CD4-positive, alpha-beta T cell treated with Interleukin-4 for 4 hours (primary cell): ENCODE data around the gene GANC.
"Not testable (repeated sequence)": the region's sequence is repeated elsewhere in the genome, so short reads cannot be mapped to it uniquely, and the experiment has no call there.

Experiments used
- DNase-seq: peaks from one replicate; pipeline ENCODE4 v3.0.0-alpha.2; 2020

GANC gene

DNA sequence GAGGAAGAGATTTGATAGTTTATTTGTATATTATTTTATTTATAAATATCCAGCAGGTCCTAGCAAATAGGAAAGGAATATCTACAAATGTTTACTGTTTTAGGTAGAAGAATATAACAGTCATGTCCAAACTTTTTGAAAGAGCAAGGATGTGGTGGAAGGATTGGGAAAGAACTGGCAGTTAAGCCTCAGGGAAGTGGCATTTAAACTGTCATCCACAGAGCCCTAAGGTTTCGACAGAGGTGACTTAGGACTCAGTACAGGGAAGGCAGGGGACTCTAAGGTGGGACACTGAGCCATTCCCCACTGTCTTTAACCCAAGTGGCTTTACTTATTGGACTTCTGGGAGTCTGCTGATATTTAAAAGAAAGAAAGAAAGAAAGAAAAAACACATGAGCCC lies 12.0 kb downstream of the GANC start:
- no peak for DNase-seq

DNA sequence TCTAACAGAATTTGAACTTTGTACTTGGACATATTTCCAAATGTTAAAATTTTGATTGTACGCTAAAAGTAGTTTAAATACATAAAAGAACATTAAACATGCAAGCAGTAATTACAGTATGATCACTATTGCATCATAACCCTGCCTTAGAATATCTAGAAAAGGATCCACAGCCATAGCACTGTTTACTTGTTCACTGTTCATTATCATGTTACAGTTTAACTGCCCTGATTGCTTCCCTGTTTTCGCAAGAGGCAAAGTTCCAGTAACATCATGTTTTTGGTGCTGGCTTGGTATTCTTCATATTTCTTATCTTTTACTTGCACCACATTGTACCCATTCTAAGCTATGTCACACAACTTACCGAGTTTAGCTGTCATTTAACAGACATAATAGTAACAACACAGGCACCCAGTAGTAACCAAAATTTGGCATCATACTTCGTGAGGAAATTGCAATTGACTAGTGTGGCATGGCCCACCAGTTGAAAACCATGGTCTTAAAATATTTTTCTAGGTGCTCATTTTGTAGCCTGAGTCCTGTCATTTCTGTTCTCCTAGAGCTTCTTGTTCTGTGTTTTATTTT lies 13.5 kb downstream of the GANC start:
- no peak for DNase-seq

DNA sequence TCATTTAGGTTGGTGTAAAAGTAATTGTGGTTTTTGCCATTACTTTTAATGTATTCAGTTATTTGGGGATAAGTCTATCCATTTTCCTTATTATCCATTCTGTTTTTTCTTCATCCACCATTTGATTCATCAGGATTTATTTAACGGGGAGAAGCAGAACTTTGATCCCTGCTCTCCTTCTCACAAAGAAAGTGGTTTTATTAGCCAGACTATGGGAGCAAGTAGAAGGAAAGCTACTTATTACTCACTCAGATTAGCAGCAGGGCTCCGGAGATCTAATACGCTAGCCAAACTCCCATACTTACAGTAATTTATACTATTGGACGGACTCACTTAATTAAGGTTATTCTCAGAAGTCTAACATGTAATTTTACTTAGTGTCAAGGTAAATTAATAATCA lies 14.9 kb downstream of the GANC start:
- DNase-seq: no peak

DNA sequence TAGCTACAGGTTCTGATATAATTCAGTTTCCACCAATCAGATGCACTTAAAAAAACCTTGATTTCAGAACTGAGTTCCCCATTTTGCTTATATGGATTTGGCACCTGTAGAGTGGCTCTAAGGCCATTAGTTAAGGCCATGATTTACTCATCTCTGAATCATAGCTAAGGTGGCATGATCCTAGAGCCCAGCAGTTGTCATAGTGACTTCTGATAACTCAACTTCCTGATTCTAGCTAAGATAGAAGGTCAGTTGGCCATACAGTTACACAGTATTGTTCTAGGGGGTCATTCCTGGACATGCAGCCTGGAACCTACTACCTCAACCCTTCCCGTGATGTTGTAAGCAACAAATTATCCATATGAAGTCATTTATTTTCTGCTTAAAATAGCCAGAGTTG lies 16.2 kb downstream of the GANC start:
- DNase-seq: no peak

DNA sequence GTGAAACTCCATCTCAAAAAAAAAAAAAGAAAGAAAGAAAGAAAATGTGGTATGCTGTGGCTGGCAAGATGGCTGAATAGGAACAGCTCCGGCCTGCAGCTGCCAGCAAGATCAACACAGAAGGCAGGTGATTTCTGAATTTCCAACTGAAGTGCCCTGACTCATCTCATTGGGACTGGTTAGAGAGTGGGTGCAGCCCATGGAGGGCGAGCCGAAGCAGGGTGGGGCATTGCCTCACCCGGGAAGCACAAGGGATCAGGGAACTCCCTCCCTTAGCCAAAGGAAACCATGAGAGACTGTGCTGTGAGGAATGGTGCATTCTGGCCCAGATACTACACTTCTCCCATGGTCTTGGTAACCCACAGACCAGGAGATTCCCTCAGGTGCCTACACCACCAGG lies 28.0 kb downstream of the GANC start:
- DNase-seq: not testable (repeated sequence)

DNA sequence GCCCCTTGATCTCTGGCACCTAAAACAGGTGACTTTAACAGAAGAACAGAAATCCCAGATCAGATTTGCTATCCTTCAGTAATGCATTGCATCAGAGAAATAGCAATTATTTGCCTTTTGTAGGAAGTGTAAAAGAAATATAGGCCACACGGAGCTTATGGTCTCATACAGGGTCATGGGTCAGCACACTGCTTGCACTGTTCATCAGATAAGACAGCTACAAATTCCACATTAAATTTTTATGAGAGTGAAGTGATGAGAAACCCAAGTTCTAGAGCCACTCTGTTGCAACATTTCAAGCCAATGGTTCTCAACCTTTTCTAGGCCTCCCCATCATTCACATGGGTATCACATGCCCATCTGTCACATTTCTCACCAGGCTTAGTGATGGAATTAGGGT lies 33.7 kb downstream of the GANC start:
- no peak for DNase-seq

DNA sequence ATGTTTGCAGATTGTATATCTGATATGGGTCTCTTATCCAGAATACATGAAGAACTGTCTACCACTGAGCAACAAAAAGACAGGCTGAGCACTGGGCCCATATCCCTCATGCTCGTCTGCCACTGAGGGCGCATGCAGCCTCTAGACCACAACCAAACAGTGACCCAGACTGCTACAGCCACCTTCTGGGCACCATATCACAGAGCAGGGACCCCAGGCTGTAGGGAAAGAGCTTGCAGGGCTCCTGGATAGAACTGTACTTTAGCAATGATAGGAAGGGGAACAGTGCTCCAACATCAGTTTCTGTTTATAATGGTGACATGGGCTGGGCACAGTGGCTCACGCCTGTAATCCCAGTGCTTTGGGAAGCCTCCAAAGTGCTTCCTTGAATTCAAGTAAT lies 40.5 kb downstream of the GANC start:
- no peak for DNase-seq

DNA sequence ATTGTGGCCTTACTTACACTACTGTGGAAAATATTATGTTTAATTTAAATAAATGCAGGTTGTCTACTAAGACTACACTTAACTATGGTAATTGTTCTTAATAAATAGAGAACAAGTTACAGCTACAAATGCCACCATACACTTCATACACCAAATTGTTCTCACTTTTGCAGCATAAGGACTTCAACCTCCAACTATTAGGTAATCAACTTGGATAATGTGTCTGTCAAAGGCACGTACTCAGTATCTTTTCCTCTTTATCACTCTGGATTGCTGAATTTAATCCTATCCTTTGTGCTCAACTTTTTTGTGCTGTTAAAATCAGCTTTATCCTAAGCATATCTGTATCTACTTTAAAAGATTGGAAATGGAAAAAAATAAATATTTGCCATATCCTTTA lies 41.8 kb downstream of the GANC start:
- no peak for DNase-seq

DNA sequence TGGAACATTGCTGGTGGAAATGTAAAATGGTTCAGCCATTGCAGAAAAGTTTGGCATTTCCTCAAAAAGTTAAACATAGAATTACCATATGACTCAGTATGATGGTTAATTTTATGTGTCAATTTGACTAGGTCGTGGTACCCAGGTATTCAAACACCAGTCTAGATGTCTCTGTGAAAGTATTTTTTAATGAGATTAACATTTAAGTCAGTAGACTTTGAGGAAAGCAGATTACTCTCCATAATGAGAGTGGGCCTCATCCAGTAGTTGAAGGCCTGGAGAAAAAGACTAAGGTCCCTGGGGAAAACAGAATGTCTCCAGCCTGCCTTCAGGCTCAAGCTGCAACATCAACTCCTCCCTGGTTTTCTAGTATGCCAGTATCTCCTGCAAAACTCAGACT lies 42.5 kb downstream of the GANC start:
- no peak for DNase-seq

DNA sequence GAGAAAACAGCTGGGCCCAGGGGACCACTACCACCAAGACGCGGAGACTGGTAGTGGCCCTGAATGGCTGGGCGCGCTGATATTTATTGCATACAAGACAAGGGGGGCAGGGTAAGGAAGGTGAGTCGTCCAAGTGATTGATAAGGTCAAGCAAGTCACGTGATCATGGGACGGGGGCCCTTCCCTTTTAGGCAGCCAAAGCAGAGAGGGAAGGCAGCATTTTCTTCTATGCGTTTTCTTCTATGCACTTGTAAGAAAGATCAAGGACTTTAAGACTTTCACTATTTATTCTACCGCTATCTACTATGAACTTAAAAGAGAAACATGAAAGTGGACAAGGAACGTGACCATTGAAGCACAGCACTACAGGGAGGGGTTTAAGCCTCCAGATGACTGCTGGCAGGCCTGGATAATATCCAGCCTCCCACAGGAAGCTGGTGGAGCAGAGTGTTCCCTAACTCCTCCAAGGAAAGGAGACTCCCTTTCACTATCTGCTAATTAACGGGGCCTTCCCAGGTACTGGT lies 43.3 kb downstream of the GANC start:
- not testable (repeated sequence) for DNase-seq

DNA sequence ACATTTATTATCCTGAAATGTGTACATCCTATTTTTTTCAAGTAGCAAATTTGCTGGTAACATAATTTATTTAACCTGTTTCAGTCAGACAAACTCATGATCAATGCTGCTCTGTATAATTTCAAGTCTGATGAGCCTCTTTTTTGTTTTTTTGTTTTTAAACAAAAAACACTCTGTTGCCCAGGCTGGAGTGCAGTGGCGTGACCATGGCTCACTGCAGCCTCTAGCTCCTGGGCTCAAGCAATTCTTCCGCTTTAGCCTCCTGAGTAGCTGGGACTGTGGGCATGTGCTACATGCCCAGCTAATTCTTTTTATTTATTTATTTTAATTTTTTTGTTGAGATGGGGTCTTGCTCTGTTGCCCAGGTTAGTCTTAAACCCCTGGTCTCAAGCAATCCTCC lies 46.2 kb downstream of the GANC start:
- no peak for DNase-seq

DNA sequence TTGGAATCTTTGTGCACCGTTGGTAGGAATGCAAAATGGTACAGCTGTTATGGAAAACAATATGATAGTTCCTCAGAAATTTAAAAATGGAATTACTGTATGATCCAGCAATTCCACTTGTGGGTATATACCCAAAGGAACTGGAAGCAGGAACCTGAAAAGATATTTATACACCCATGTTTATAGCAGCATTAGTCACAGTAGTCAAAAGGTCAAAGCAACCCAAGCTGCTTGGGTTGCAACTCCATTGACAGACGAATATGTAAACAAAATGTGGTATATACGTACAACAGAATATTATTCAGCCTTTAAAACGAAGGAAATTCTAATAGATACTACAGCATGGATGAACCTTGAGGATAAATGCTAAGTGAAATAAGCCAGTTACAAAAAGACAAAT lies 51.3 kb downstream of the GANC start:
- no peak for DNase-seq

DNA sequence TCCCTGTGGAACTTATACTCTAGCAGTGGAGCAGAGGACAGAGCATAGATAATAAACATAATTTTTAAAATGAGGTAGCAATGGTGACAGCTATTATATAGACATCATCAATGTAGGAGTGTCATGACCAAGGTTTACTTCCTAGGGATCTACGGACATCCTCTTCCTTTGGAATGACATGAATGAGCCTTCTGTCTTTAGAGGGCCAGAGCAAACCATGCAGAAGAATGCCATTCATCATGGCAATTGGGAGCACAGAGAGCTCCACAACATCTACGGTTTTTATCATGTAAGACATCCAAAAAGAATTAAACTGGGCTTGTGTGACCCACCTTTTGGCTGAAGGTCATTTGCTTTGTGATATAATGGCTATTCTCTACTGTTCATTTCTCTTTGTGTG lies 56.2 kb downstream of the GANC start:
- DNase-seq: no peak

DNA sequence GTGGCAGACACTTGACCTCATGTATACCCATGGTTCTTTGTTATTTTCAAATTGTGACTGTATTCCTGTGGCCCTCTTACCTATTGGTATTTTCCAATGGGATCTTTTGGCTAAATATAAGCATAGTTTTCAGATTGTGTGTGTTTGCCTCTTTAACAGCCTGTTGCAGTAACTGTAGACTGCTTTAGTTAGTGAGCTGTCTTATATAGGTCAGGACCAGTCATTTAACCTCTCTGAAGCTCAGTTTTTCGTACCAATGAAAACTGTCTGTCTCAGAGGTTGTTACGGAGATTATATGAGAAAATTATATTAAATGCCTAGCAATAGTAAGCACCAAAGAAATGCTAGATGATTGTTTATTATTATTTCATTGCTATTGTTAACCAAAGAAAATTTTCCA lies 57.0 kb downstream of the GANC start:
- no peak for DNase-seq

DNA sequence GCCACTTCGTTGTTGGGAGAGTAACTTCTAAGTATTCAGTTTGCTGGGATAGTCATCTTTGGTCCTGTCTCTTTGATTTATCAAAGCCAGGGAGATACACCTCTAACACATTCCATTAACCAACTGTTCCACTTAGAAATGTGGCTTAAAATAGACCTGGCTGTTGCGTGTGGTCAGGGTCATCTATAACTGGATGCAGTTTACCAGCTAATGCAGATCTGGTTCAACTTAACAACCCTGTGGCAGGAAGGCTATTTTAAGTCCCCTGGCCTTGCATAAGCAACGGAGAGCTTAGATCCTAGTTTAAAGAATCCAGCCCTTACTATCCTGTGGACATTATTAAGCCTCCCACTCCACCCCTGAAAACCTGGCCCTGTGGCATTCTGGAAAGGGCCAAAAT lies 58.2 kb downstream of the GANC start:
- no peak for DNase-seq

DNA sequence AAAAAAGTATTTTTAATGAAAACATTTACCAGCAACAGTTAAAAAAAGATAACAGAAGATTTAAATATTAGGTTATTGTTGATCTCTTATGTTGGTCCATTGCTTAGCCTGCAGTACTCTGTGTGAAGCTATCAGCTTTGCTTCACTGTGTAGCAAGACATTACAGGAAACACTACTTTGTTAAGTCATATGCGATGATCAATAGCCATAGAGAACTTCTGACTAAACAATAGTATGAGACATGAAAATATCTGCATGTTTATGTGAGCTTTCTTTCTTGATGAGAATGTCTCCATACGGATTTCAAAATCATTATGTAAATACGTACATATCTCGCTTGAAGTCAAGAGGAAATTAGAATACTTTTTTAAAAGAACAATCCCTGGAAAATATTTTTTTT lies 59.3 kb downstream of the GANC start:
- no peak for DNase-seq

DNA sequence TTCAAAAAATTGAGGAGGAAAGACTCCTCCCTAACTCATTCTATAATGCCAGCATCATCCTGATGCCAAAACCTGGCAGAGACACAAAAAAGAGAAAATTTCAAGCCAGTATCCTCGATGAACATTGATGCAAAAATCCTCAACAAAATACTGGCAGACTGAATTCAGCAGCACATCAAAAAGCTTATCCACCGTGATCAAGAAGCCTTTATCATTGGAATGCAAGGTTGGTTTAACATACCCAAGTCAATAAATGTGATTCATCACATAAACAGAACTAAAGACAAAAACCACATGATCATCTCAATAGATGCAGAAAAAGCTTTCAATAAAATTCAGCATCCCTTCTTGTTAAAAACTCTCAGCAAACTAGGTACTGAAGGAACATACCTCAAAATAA lies 62.1 kb downstream of the GANC start:
- no peak for DNase-seq

DNA sequence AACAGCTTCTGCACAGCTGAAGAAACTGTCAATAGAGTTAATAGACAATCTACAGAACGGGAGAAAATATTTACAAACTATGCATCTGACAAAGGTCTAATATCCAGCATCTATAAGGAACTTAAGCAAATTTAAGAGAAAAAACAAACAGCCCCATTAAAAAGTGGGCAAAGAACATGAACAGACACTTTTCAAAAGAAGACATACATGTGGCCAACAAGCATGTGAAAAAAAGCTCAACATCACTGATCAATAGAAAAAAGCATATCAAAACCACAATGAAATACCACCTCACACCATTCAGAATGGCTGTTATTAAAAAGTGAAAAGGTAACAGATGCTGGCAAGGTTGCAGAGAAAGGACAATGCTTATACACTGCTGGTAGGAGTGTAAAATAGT lies 63.6 kb downstream of the GANC start:
- not testable (repeated sequence) for DNase-seq

DNA sequence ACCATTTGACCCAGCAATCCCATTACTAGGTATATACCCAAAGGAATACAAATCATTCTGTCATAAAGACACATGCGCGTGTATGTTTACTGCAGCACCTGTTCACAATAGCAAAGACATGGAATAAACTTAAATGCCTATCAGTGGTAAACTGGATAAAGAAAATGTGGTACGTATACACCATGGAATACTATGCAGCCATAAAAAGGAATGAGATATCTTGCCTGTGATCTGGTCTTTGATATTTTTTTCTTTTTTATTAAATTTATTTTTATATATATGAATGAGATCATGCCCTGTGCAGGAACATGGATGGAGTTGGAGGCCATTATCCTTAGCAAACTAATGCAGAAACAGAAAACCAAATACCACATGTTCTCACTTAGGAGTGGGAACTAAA lies 64.1 kb downstream of the GANC start:
- DNase-seq: not testable (repeated sequence)

DNA sequence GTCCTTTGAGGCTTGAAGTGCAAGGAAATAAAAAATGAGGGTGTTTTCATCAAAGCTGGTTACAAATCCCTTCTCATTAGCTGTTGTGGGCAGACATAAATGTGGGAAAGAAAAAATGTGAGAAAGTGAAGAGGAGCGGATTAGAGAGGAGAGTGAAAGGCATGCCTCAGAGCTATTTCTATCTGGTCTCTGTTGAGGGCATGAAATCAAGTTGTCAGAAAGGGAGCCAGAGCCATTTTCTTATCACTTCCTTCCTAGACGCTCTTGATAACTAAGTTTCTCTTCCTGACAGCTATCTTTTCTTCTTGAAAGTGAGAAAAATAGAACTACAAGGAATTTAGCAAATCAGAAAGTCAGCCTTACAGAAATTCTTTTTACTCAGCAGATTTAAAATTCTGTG lies 65.5 kb downstream of the GANC start:
- DNase-seq: no peak

DNA sequence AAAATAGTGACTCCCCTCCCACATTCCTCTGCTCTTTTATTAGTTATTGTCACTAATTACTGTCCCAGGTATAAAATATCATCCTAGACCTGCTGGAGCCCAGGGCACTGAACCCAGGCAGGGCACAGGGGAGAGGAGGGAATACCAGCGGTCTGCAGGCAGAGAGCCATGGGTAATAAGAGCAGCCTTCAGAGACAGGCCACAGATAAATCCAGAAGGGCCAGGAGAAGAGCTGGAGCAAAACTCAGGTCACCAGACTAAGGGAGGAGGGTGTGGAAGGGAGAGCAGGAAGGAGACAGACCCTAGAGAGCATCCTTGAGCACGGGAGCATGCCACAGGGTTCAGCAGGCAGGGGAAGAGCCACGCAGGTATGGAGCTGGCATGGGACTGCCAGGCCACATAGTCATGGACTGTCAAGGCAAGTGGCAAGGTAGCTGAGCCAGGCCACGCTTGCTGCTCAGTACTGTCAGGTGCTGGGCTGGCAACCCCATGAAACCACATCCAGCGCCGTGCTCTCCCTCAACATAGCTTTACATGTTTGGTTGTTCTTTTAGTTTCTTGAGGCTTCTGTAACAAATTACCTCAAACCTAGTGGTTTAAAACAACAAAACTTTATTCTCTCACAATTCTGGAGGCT lies 70.7 kb downstream of the GANC start:
- DNase-seq: no peak

DNA sequence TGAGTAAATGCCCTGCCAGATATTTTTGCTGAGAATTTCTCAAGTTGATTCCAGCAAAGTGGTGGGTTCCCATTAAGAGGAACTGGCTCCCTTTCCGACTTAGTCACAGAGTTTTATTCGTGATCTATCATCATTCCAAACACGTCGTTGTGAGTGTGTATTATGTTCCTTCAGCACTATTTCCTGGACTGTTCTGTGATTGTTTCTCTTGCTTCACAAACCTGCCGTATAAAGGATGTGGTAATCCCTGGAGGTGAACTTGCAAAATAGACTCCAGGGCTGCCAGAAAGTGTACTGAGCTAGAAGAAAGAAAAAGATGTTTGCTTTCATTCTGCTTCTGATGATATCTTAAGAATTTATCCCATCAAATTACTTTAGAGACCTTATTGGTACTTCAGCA lies 71.8 kb downstream of the GANC start:
- no peak for DNase-seq

DNA sequence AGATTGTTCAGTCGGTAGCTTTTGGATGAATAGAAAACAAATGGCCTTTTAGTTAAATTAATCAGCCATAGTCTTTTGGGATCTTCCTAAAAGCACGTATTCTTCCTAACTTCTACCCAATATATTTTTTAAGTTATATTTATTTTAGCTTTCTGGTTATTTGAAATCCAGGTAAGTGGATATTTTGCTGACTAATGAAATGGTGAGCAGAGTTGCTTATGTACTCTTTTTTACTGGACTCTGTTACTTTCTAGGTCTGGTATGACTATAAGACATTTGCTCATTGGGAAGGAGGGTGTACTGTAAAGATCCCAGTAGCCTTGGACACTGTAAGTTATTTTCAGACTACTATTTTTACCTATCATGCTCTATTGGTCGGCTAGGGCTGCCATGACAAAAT lies 72.5 kb downstream of the GANC start:
- DNase-seq: no peak

DNA sequence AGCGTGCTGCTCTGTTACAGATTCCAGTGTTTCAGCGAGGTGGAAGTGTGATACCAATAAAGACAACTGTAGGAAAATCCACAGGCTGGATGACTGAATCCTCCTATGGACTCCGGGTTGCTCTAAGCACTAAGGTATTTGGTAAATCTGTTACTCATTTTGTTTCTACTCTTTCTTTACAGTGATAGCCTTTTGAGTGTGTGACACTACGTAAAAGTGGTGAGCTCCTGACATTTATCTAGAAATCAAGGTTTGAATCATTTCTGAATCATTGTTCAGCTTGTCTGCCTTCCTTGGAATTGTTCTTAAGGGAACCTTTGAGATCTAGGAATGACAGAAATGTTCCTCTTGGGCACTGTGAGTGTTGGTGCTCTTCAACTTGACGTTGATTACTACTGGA lies 75.1 kb downstream of the GANC start:
- no peak for DNase-seq

DNA sequence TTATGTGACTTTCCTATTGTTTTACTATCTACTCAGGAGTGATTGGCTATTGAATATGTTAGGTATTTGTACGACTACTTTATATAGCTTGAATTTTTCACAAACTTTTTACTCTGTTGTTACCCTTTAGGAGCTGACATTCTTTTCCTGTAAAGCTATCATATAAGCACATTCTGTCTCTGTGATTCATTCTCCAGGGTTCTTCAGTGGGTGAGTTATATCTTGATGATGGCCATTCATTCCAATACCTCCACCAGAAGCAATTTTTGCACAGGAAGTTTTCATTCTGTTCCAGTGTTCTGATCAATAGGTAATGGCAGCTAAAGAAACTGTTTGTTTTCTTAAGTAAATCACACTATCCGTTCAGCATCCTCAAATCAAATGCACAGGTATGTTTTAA lies 76.2 kb downstream of the GANC start:
- no peak for DNase-seq
